HepG2 (cell line): ENCODE data around the gene DLL4. TPM values are rescaled to one million over a fixed set of nuclear protein-coding genes. Genes with fewer than 3 reads are reported as not detected.

Source experiments
- CREM ChIP-seq, 2 experiments: sonication (generic) in 1 of 2; formaldehyde crosslinking in 1 of 2; IDR thresholded peaks; 2 replicates each; pipeline versions ENCODE4 v1.4.0 to v1.6.1; 2016 to 2020; ENCODE audit warnings: antibody characterized with exemption in 1 of 2, mild to moderate bottlenecking in 1 of 2, missing genetic modification reagents in 1 of 2
- EEA1 ChIP-seq: sonication (generic); formaldehyde crosslinking; IDR thresholded peaks from 2 replicates; pipeline ENCODE4 v1.5.1; 2020; ENCODE audit warnings: mild to moderate bottlenecking, missing genetic modification reagents, borderline replicate concordance
- ELF1 ChIP-seq: sonication (generic); formaldehyde crosslinking; IDR thresholded peaks from 2 replicates; pipeline ENCODE4 v1.4.0; 2020; ENCODE audit warnings: missing genetic modification reagents
- FOXA3 ChIP-seq: IDR thresholded peaks from 2 replicates; pipeline ENCODE4 v1.6.1; 2016; ENCODE audit warnings: missing genetic modification reagents, missing compliant biosample characterization
- GABPB1 ChIP-seq: IDR thresholded peaks from 2 replicates; pipeline ENCODE4 v1.6.1; 2016; ENCODE audit warnings: mild to moderate bottlenecking, missing genetic modification reagents, moderate library complexity, missing compliant biosample characterization
- HNF4A ChIP-seq: sonication (generic); formaldehyde crosslinking; IDR thresholded peaks from 2 replicates; pipeline ENCODE4 v1.4.0; 2020; ENCODE audit warnings: missing genetic modification reagents
- HNRNPLL ChIP-seq: fragments of 200-400 bp; formaldehyde crosslinking; IDR thresholded peaks from 2 replicates; pipeline ENCODE4 v1.6.1; 2017; ENCODE audit warnings: mild to moderate bottlenecking, low read depth, low read length; ENCODE audit not compliant: poor library complexity, severe bottlenecking
- KMT2A ChIP-seq: sonication (generic); formaldehyde crosslinking; IDR thresholded peaks from 2 replicates; pipeline ENCODE4 v1.4.0; 2020; ENCODE audit warnings: missing genetic modification reagents
- MAX ChIP-seq: IDR thresholded peaks from 2 replicates; pipeline ENCODE4 v1.6.1; 2012; ENCODE audit warnings: inconsistent platforms
- PCBP2 ChIP-seq: fragments of 200-400 bp; formaldehyde crosslinking; optimal IDR thresholded peaks from 2 replicates; pipeline ENCODE3; 2018; ENCODE audit warnings: low read length, low read depth; ENCODE audit not compliant: poor library complexity, severe bottlenecking
- POLR2AphosphoS5 ChIP-seq: IDR thresholded peaks from 2 replicates; pipeline ENCODE4 v1.6.1; 2012; ENCODE audit warnings: low read depth, low read length
- RAD21 ChIP-seq: fragments of 450-650 bp; formaldehyde crosslinking; IDR thresholded peaks from 2 replicates; pipeline ENCODE4 v1.5.0; 2020; ENCODE audit warnings: mild to moderate bottlenecking
- SAFB2 ChIP-seq: sonication (generic); formaldehyde crosslinking; IDR thresholded peaks from 2 replicates; pipeline ENCODE4 v1.5.1; 2020; ENCODE audit warnings: missing genetic modification reagents, low read depth, mild to moderate bottlenecking, borderline replicate concordance
- SOX6 ChIP-seq, 2 experiments: fragments of 450-650 bp in 1 of 2; sonication (generic) in 1 of 2; formaldehyde crosslinking in 1 of 2; IDR thresholded peaks; 2 replicates each; pipeline versions ENCODE4 v1.4.0 to v1.6.1; 2017 to 2020; ENCODE audit warnings: antibody characterized with exemption in 1 of 2, mild to moderate bottlenecking in 1 of 2, missing genetic modification reagents in 1 of 2
- TCF12 ChIP-seq, 2 experiments: fragments of 450-650 bp in 1 of 2; sonication (generic) in 1 of 2; formaldehyde crosslinking in 1 of 2; IDR thresholded peaks; 2 replicates each; pipeline versions ENCODE4 v1.6.1 to v1.8.0; 2017 to 2022; ENCODE audit warnings: antibody characterized with exemption in 1 of 2, mild to moderate bottlenecking in 1 of 2, missing genetic modification reagents in 1 of 2, moderate library complexity in 1 of 2
- ZNF329 ChIP-seq: sonication (generic); formaldehyde crosslinking; IDR thresholded peaks from 2 replicates; pipeline ENCODE4 v1.9.0; 2021; ENCODE audit warnings: low read depth, mild to moderate bottlenecking, missing genetic modification reagents
- ZNF484 ChIP-seq: sonication (generic); formaldehyde crosslinking; IDR thresholded peaks from 2 replicates; pipeline ENCODE4 v1.5.1; 2020; ENCODE audit warnings: mild to moderate bottlenecking, low read depth, missing genetic modification reagents, borderline replicate concordance
- ZNF513 ChIP-seq: sonication (generic); formaldehyde crosslinking; conservative IDR thresholded peaks from 2 replicates; pipeline ENCODE4 v1.5.0; 2020; ENCODE audit warnings: missing genetic modification reagents
- ZNF552 ChIP-seq: sonication (generic); formaldehyde crosslinking; IDR thresholded peaks from 2 replicates; pipeline ENCODE4 v1.9.0; 2022; ENCODE audit warnings: missing genetic modification reagents, mild to moderate bottlenecking, borderline replicate concordance
- ZNF687 ChIP-seq: sonication (generic); formaldehyde crosslinking; IDR thresholded peaks from 2 replicates; pipeline ENCODE4 v1.5.1; 2020; ENCODE audit warnings: mild to moderate bottlenecking, missing genetic modification reagents, moderate library complexity
- ZNF710 ChIP-seq: sonication (generic); formaldehyde crosslinking; IDR thresholded peaks from 2 replicates; pipeline ENCODE4 v1.5.0; 2020; ENCODE audit warnings: mild to moderate bottlenecking, missing genetic modification reagents, borderline replicate concordance
- polyA plus RNA-seq, 8 experiments: library from polyadenylated mRNA; depleted of rRNA in 3 of 8; stranded (reverse) in 7 of 8; unstranded in 1 of 8; fragments of >200 nt; fragmentation: Illumina TruSeq in 4 of 8; extraction: Trizol in 4 of 8; gene quantifications; 2 replicates each; pipeline versions ENCODE4 v1.2.1 to v1.2.3, GENCODE V29; 2011 to 2016; ENCODE audit warnings: low read depth in 4 of 8, missing spikeins in 1 of 8, mixed read lengths in 1 of 8; ENCODE audit not compliant: insufficient read depth in 1 of 8
- total RNA-seq, 5 experiments: library from RNA; depleted of rRNA; stranded (reverse); fragments of >200 nt; fragmentation: Illumina TruSeq; extraction: Trizol; gene quantifications; 2 replicates each; pipeline ENCODE4 v1.2.3, GENCODE V29; 2016; ENCODE audit warnings: low read depth in 1 of 5

The DLL4 gene
- total and polyA plus RNA-seq, 2 of the 13 experiments (the other 11 are each of a cell fraction or from before 2014, with no cell fraction given), result 0.20 to 0.25 TPM

- TF ChIP-seq CREM (IDR thresholded peaks at IDR 0.05) (no peak), CREM (CRISPR knock-in tag; IDR thresholded peaks at IDR 0.05) (no peak), SAFB2 (CRISPR knock-in tag) (peak; percentile 65; the same call in 1 of the 2 replicates), EEA1 (CRISPR knock-in tag) (no peak), KMT2A (CRISPR knock-in tag) (no peak), HNF4A (CRISPR knock-in tag) (no peak), HNRNPLL (peak; percentile 35), ZNF710 (CRISPR knock-in tag) (peak; percentile 34; the same call in 1 of the 2 replicates), ZNF687 (CRISPR knock-in tag) (peak; percentile 85), FOXA3 (CRISPR knock-in tag) (no peak), ZNF329 (CRISPR knock-in tag) (no peak), ZNF484 (CRISPR knock-in tag) (no peak), ZNF552 (CRISPR knock-in tag) (0 out of 2 replicates have a peak, but pooled peaks have one; percentile 49), SOX6 (IDR thresholded peaks at IDR 0.05) (no peak), SOX6 (CRISPR knock-in tag; IDR thresholded peaks at IDR 0.05) (peak; percentile 55; the same call in 1 of the 2 replicates), PCBP2 (no peak), RAD21 (CRISPR knock-in tag) (no peak), ZNF513 (CRISPR knock-in tag) (no peak), ELF1 (peak; percentile 45), TCF12 (IDR thresholded peaks at IDR 0.05) (no peak), TCF12 (CRISPR knock-in tag; IDR thresholded peaks at IDR 0.05) (no peak), GABPB1 (CRISPR knock-in tag) (peak; percentile 28), MAX (no peak), POLR2AphosphoS5 (no peak)
Measured at GRCh38 chr15:40918799-40919392, 10.2 kb upstream of the DLL4 start (continued).
